Osteocyte (in vitro differentiated cells): ENCODE measurements around the gene UBE2I. TPM values are rescaled to one million over a fixed set of nuclear protein-coding genes. Genes with fewer than 3 reads are reported as not detected.
"Not testable (repeated sequence)": the region's sequence is repeated elsewhere in the genome, so short reads cannot be mapped to it uniquely, and the experiment has no call there.

Experiments
- DNase-seq: peaks from one replicate; pipeline ENCODE4 v3.0.0; 2021; ENCODE audit warnings: mixed read lengths; ENCODE audit not compliant: unreplicated experiment; ENCODE audit errors: extremely low spot score
- H3K27ac Mint-ChIP-seq: one replicate; pipeline ENCODE4 v1.8.0; 2021; ENCODE audit warnings: mild to moderate bottlenecking, mixed read lengths; ENCODE audit not compliant: unreplicated experiment
- H3K27me3 Mint-ChIP-seq: one replicate; pipeline ENCODE4 v1.8.0; 2021; ENCODE audit warnings: mixed read lengths; ENCODE audit not compliant: unreplicated experiment
- H3K36me3 Mint-ChIP-seq: one replicate; pipeline ENCODE4 v1.8.0; 2021; ENCODE audit warnings: mixed read lengths; ENCODE audit not compliant: unreplicated experiment
- H3K4me1 Mint-ChIP-seq: one replicate; pipeline ENCODE4 v1.8.0; 2021; ENCODE audit warnings: mixed read lengths; ENCODE audit not compliant: unreplicated experiment
- H3K4me3 Mint-ChIP-seq: one replicate; pipeline ENCODE4 v1.8.0; 2021; ENCODE audit warnings: mild to moderate bottlenecking, moderate library complexity, mixed read lengths; ENCODE audit not compliant: unreplicated experiment
- H3K9me3 Mint-ChIP-seq: one replicate; pipeline ENCODE4 v1.8.0; 2021; ENCODE audit warnings: mixed read lengths; ENCODE audit not compliant: unreplicated experiment
- total RNA-seq: library from RNA; stranded (reverse); gene quantifications from 2 replicates; pipeline ENCODE4 v1.2.1, GENCODE V29; 2021
- TF ChIP-seq, protein P1 (sequence below): fragments of 200-600 bp; sonication (generic); IDR thresholded peaks from 2 replicates; pipeline ENCODE4 v1.5.0; 2021; ENCODE audit warnings: antibody characterized with exemption, mild to moderate bottlenecking, moderate library complexity

UBE2I gene
- total RNA-seq, 1 donor from 2014 or later: 131 TPM

DNA sequence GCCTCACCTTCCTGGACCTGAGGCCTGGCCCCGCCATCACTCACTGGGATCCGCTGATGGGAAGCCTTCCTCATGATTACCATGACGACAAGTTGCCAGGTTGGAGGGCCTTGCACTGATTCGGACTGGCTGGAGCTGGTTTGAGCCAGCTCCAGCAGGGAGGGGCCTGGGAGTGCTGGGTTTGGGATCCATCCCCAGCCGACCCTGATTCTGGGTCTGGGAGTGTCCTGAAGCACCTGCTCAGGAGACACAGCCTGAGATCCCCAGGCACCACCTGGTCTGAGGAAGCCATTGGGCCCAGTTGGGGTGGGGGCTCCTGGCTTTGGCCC, 18.1 kb downstream of the UBE2I start:
- Mint-ChIP-seq H3K9me3 (no peaks in the 10 kb centered on the region), H3K27me3 (peaks cover 12% of the 10 kb centered on the region), H3K4me3 (no peak overlapping the region), H3K4me1 (peaks cover 9% of the 10 kb centered on the region), H3K36me3 (peaks cover 9% of the 10 kb centered on the region), H3K27ac (no peak overlapping the region)
- no peak for DNase-seq
- TF ChIP-seq, protein P1, sequence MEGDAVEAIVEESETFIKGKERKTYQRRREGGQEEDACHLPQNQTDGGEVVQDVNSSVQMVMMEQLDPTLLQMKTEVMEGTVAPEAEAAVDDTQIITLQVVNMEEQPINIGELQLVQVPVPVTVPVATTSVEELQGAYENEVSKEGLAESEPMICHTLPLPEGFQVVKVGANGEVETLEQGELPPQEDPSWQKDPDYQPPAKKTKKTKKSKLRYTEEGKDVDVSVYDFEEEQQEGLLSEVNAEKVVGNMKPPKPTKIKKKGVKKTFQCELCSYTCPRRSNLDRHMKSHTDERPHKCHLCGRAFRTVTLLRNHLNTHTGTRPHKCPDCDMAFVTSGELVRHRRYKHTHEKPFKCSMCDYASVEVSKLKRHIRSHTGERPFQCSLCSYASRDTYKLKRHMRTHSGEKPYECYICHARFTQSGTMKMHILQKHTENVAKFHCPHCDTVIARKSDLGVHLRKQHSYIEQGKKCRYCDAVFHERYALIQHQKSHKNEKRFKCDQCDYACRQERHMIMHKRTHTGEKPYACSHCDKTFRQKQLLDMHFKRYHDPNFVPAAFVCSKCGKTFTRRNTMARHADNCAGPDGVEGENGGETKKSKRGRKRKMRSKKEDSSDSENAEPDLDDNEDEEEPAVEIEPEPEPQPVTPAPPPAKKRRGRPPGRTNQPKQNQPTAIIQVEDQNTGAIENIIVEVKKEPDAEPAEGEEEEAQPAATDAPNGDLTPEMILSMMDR: no peak

DNA sequence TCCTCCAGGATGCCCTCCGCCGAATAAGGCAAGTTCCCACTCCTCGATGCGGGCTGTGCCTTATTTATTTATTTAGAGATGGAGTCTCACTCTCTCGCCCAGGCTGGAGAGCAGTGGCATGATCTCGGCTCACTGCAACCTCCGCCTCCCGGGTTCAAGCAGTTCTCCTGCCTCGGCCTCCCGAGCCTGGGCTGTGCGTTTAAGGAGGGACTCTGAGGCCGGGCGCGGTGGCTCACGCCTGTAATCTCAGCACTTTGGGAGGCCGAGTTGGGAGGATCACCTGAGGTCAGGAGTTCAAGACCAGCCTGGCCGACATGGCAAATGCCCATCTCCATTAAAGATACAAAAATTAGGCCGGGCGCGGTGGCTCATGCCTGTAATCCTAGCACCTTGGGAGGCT, 18.7 kb downstream of the UBE2I start:
- not testable (repeated sequence) for H3K9me3 Mint-ChIP-seq, H3K36me3 Mint-ChIP-seq, H3K27ac Mint-ChIP-seq, H3K4me3 Mint-ChIP-seq, DNase-seq
- peaks cover 15% of the 10 kb centered on the region for H3K27me3 Mint-ChIP-seq
- H3K4me1 Mint-ChIP-seq: peaks cover 11% of the 10 kb centered on the region

DNA sequence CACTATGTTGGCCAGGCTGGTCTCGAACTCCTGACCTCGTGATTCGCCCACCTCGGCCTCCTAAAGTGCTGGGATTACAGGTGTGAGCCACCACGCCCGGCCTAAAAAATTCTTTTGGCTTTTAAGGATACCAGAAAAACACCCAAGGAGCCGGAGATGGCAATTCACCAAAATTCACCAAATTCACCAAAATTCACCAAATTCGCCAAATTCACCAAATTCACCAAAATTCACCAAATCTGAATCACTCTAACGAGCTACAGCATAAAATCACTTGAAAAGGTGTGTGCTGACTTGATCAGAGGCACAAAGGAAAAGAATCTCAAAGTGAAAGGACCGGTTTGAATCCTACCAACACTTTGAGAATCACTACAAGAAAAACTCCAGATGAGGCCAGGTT, 19.5 kb downstream of the UBE2I start:
- Mint-ChIP-seq H3K27me3 (peaks cover 15% of the 10 kb centered on the region), H3K4me1 (peaks cover 11% of the 10 kb centered on the region)
- not testable (repeated sequence) for H3K9me3 Mint-ChIP-seq, H3K4me3 Mint-ChIP-seq, H3K36me3 Mint-ChIP-seq, H3K27ac Mint-ChIP-seq, DNase-seq

DNA sequence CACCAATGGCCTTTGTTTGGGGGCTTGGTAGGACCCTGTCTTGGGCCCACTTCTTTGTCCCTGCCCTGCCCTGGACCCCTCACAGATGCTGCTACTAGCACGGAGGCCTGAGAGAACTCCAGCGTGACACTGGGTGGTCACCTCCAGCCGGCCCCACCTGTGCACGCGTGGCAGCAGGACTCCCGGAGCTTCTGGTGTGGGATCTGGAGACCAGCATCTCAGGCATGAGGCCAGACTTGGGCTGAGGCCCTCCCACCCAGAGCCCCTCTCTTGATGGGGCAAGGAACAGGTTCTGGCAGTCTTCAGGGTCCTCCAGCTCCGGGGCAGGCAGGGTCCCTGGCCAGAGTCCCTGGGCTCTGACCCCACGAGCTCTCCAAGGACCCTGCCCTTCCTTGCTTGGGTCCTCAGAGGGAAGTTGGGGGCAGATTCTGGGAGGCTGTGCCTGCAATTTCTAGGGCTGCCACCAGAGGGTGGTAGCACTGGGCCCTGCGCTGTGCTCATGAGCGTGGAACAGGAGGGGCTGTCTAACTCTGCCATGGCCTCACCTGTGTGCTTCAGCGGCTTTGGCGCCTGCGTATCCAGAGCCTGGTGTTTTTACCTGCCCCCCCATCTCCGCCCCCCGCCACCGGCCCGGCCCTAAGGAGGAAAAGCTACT, 21.0 kb downstream of the UBE2I start:
- DNase-seq: no peak
- peaks cover 11% of the 10 kb centered on the region for H3K4me1 Mint-ChIP-seq
- H3K4me3 Mint-ChIP-seq: no peak overlapping the region
- H3K27me3 Mint-ChIP-seq: peaks cover 23% of the 10 kb centered on the region
- H3K36me3 Mint-ChIP-seq: peaks cover under 1% of the 10 kb centered on the region
- H3K27ac Mint-ChIP-seq: no peak overlapping the region
- TF ChIP-seq, protein P1: peak; percentile 43
- H3K9me3 Mint-ChIP-seq: no peaks in the 10 kb centered on the region

DNA sequence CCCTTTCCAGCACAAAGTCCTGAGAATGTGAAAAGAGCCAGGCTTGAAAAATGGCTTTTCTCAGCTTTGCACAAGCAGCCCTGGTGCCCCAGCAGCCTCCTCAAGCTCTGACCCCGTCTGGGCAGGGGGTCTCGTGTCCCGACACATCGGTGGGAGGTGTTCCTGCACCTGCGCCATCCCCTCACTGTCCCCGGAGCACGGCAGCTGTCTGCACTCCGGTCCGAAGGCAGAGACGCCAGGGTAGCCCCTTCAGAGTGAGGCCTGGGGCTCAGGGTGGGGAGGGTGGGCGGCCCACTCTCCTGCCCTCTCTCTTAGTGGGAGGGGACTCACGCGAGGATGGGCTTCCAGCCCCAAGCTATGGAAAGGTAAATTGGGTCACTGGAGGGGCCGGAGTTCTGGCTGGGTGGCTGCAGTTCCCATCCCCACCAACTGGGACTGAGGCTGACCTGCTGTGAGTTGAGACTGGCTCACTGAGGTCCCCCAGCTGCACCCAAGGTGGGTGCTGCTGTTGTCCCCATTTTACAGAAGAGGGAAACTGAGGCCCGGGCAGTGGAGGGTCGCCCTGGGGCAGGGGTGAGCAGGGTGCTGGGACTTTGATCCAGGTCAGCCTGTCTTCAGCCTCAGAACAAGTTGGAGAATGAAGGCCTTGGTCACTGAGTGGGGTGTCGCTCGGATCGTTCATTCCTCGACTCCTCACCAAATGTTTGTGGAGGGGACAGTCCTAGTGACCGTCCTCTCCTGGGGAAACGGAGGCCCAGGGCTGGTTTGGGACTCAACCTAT, 21.7 kb downstream of the UBE2I start:
- no peak overlapping the region for H3K4me3 Mint-ChIP-seq
- TF ChIP-seq, protein P1: no peak
- peaks cover 11% of the 10 kb centered on the region for H3K4me1 Mint-ChIP-seq
- H3K36me3 Mint-ChIP-seq: no peaks in the 10 kb centered on the region
- no peak overlapping the region for H3K27ac Mint-ChIP-seq
- DNase-seq: no peak
- H3K27me3 Mint-ChIP-seq: peaks cover 30% of the 10 kb centered on the region
- no peaks in the 10 kb centered on the region for H3K9me3 Mint-ChIP-seq
